HG03045 (cell line): ENCODE results near the gene ADAMTSL1.
"Not testable (repeated sequence)": the region's sequence is repeated elsewhere in the genome, so short reads cannot be mapped to it uniquely, and the experiment has no call there.

ENCODE experiments used
- ATAC-seq: cut with Tn5 transposase; IDR thresholded peaks from one replicate; pipeline ENCODE4 v1.9.1; 2021; ENCODE audit warnings: mild to moderate bottlenecking, moderate library complexity; ENCODE audit not compliant: unreplicated experiment

Gene ADAMTSL1

GRCh38 chr9:18920141-18921084 lies 446.5 kb downstream of the ADAMTSL1 start:
- no peak for ATAC-seq

- ATAC-seq, result no peak
Measured at GRCh38 chr9:18921366-18922075, 447.6 kb downstream of the ADAMTSL1 start.

- no peak for ATAC-seq
Measured at GRCh38 chr9:18922161-18922885, 448.4 kb downstream of the ADAMTSL1 start.

- ATAC-seq, result no peak
Measured at GRCh38 chr9:18923167-18923566, 449.2 kb downstream of the ADAMTSL1 start.

GRCh38 chr9:18923671-18924430 lies 449.9 kb downstream of the ADAMTSL1 start:
- ATAC-seq, result no peak

- no peak for ATAC-seq
Measured at GRCh38 chr9:18925880-18926279, 451.9 kb downstream of the ADAMTSL1 start.

GRCh38 chr9:18926513-18926912 lies 452.6 kb downstream of the ADAMTSL1 start:
- no peak for ATAC-seq

- no peak for ATAC-seq
Measured at GRCh38 chr9:18928711-18929110, 454.8 kb downstream of the ADAMTSL1 start.

- not testable (repeated sequence) for ATAC-seq
Measured at GRCh38 chr9:18930611-18931010, 456.7 kb downstream of the ADAMTSL1 start.

GRCh38 chr9:18935541-18935940 lies 461.6 kb downstream of the ADAMTSL1 start:
- no peak for ATAC-seq

GRCh38 chr9:18936094-18936871 lies 462.3 kb downstream of the ADAMTSL1 start:
- no peak for ATAC-seq

GRCh38 chr9:18939943-18940342 lies 466.0 kb downstream of the ADAMTSL1 start:
- no peak for ATAC-seq

GRCh38 chr9:18941060-18941740 lies 467.2 kb downstream of the ADAMTSL1 start:
- no peak for ATAC-seq

GRCh38 chr9:18942801-18943200 lies 468.8 kb downstream of the ADAMTSL1 start:
- no peak for ATAC-seq

- ATAC-seq, result peak; percentile 51
Measured at GRCh38 chr9:18947892-18948339, 474.0 kb downstream of the ADAMTSL1 start.

GRCh38 chr9:18951936-18952335 lies 478.0 kb downstream of the ADAMTSL1 start:
- no peak for ATAC-seq

- ATAC-seq, result no peak
Measured at GRCh38 chr9:18955626-18956025, 481.7 kb downstream of the ADAMTSL1 start.
